HL-60/S4 treated with phorbol 12-myristate 13-acetate at 8.2 ng/mL for 4 days and 3 days (cell line): ENCODE data around the gene KRTAP10-3.
"Not testable (repeated sequence)": the region's sequence is repeated elsewhere in the genome, so short reads cannot be mapped to it uniquely, and the experiment has no call there.

Source experiments
- in situ Hi-C: fragments of 300-500 bp; cut with MboI; formaldehyde crosslinking; loops from 2 replicates; pipeline ENCODE4 v1.15.0; 2022; ENCODE audit warnings: low sequenced_read_pairs

Gene KRTAP10-3

GRCh38 chr21:44572959-44573583, 14.5 kb upstream of the KRTAP10-3 start:
- in situ Hi-C loops: no loop called here

DNA sequence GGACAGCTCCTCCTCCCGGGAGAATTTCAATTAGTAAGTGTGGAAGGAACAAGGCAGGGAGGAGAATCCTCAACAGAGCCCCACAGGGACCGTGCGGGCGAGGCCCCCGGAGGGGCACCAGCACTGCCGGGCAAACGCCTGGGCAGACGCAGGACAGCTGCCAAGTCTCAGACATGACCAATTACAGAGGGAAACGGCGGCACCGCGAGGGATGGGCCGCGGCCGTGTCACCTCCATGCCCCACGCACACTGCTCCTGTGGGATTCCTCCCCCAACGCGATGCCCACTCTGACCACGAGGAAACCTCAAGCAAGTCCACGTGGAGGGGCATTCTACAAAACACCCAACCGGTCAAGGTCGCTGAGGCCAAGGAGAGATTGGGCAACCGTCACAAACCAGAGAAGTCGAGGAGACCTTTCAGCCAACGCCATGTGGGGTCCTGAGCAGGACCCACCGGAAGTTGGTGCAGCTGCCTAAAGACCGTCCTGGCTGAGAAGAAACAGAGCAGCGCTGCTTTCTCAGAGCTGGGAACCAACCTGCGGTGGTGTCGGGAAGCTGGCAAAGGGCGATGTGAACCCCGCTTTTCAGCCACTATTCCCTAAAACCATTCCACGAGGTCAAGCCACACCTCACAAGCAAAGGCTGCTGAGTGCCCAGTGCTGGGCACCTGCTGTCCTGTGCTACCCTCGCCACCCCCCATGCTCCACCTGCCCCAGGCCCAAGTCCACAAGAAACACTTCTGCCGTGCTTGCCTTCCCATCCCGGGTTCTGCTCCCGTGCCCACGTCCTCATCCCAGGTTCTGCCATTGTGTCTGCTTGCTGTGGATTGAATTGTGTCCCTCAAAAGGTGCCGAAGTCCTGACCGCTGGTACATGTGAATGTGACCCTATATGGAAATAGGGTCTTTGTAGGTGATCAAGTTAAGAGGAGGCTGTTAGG, 13.5 kb upstream of the KRTAP10-3 start:
- in situ Hi-C loops: no loop called here

DNA sequence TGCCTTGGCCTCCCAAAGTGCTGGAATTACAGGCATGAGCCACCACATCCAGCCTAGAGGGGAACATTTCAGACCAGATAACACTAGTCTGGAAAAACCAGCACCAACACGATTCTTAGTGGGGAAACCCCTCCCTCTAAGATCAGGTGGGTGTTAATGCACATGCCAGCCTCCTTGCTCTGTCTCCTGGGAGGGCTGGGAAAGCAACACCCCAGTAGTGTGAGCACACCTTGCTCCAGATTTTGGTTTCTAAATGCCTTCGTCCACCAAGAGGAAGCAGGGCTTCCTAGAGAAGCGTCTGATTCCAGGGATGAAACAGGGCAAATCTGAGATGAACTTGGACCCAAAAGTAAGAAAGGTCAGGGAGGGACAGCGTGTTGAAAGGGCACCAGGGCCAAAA, 12.7 kb upstream of the KRTAP10-3 start:
- in situ Hi-C loops: no loop called here

DNA sequence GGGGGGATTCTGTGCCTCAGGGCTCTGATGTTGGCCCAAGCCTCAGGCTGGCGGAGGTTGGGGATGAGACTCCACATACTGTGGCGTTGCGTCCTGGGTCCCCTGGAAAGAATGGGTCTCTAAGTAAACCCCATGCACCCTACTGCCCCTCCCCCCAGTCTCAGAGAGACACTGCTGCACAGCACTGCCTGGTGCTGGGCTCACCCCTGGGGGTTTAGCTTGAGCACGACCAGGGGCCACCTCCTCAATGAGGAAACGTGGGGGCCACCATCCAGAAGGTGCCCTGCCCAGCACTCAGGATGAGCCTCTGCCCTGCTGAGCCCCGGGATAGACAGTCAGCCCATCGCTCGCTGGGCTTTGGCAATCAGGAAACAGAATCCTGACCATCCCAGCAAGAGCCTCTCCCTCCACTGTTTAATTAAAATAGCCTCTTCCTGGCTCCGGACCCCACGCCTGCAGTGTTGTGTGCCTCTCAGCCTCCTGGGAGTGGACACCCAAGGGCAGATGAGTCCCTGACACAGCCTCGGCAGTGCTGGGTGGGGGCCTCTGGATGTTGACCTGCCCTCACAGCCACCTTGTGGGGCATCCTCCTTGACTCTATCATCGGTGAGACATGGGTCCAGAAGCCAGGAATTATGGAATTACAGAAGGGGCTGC, 11.4 kb upstream of the KRTAP10-3 start:
- in situ Hi-C loops: no loop called here

- in situ Hi-C loops: no loop called here
These were observed 10.3 kb upstream of the KRTAP10-3 start for GRCh38 chr21:44568667-44569556.

GRCh38 chr21:44568261-44568660, 9.7 kb upstream of the KRTAP10-3 start:
- in situ Hi-C loops: no loop called here

- in situ Hi-C loops: no loop called here
These were observed 9.0 kb upstream of the KRTAP10-3 start for GRCh38 chr21:44567481-44568171.

DNA sequence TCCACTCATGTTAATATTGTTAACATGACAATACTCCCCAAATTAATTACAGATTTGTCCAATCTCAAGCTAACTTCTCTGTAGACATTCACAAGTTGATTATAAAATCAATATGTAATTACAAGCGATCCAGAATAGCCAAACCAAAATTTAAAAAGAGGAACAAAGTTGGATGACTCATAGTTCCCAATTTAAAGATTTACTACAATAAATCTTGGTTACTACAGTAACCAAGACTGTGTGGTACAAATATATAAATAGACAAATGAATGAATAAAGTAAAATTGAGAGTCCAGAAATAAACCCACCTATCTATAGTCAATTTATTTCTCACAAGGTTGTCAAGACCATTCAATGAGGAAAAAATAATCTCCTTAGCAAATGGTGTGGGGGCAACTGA, 7.8 kb upstream of the KRTAP10-3 start:
- in situ Hi-C loops: no loop called here

GRCh38 chr21:44564886-44565598, 6.4 kb upstream of the KRTAP10-3 start:
- in situ Hi-C loops: no loop called here

DNA sequence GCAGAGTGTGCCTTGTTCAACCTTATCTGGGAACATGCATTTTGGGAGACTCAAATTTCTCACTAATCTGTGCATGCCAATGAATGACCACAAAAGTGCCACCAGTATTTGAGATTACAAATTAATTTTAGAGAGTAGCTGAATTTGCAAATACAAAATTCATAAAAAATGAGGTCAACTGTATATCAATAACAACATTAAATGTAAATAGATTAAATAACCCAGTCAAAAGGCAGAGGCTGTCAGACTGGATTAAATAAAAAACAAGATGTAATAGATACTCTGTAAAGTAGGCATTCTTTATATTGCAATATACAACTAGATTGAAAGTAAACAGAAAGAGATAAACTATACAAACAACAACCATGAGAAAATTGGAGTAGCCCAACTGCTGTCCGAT, 5.5 kb upstream of the KRTAP10-3 start:
- in situ Hi-C loops: no loop called here

GRCh38 chr21:44558329-44558675, 293 bp downstream of the KRTAP10-3 start:
- in situ Hi-C loops: not testable (repeated sequence)

GRCh38 chr21:44557491-44558328, 885 bp downstream of the KRTAP10-3 start:
- in situ Hi-C loops: no loop called here

- in situ Hi-C loops: no loop called here
These were observed 1.7 kb downstream of the KRTAP10-3 start for GRCh38 chr21:44556879-44557278.

DNA sequence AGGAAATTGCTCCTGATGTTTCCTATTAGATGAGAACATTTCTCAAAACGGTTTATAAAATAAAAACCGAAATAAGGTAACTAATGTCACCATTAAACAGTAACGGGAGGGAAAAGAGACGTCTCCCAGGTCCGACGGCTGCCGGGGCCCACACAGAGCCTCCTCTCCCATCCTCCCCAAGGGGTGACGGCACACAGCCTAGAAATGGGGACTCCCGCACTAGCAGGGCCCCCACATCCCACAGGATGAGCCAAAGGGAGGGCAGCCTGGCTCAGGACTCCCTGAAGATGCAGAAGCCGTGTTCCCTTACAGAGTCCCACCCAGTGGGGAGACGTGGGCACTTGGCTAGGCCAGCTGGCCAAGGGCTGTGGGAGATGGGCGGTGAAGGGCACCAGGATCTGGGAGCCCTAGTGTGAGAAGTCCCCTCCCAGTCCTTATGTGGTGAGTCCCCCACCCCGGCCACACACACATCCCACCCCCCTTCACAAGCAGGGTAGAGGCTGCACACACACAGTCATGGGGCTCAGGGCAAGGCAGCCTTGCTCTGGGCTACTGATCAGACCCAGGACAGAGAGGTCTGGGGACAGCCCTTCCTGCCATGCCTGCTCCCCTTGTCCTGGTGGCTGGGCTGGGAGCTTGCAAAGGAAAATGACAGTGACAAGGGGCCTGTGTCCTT, 3.3 kb downstream of the KRTAP10-3 start:
- in situ Hi-C loops: no loop called here

DNA sequence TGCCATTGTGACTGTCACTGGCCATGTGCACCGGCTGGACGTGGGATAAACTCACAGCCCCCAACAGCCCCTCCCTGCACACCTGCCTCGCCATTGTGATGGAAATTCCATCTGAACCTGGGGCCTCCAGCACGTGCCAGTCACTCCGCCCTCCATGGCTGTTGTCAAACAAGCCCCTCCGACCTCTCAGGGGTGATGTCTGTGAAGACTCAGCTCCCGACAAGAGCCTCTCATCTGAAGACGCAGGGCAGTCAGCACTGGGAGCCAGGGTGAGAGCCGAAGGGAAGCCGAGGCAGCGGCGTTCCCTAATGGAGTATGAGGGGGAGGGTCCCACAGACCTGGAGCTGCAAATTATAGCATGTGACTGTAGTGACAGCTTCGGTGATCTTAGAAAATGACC, 5.9 kb downstream of the KRTAP10-3 start:
- in situ Hi-C loops: no loop called here

GRCh38 chr21:44552136-44552535, 6.5 kb downstream of the KRTAP10-3 start:
- in situ Hi-C loops: no loop called here

GRCh38 chr21:44551340-44551961, 7.1 kb downstream of the KRTAP10-3 start, which contains the start of gene KRTAP10-2:
KRTAP10-2 (minus strand) TSS chr21:44551505; CDS start chr21:44551458, 47 bp downstream.
- in situ Hi-C loops: no loop called here

- in situ Hi-C loops: no loop called here
These were observed 7.8 kb downstream of the KRTAP10-3 start for GRCh38 chr21:44550807-44551206.
